SU-DHL-6 (cell line): ENCODE results near the gene SULT1A4.
"Not testable (repeated sequence)": the region's sequence is repeated elsewhere in the genome, so short reads cannot be mapped to it uniquely, and the experiment has no call there.

ENCODE experiments used
- EZH2phosphoT487 ChIP-seq: fragments of 200-600 bp; sonication (generic), shearing (Covaris generic); conservative IDR thresholded peaks from 2 replicates; pipeline ENCODE4 v1.6.1; 2018; ENCODE audit warnings: mild to moderate bottlenecking, antibody characterized with exemption, low read length, moderate library complexity, mixed read lengths
- TF ChIP-seq, protein P1 (sequence below): fragments of 200-600 bp; sonication (generic); IDR thresholded peaks from one replicate; pipeline ENCODE4 v1.5.1; 2017; ENCODE audit warnings: antibody characterized with exemption, mild to moderate bottlenecking, low read length, moderate library complexity; ENCODE audit not compliant: insufficient read depth, poor library complexity, severe bottlenecking

DNA sequence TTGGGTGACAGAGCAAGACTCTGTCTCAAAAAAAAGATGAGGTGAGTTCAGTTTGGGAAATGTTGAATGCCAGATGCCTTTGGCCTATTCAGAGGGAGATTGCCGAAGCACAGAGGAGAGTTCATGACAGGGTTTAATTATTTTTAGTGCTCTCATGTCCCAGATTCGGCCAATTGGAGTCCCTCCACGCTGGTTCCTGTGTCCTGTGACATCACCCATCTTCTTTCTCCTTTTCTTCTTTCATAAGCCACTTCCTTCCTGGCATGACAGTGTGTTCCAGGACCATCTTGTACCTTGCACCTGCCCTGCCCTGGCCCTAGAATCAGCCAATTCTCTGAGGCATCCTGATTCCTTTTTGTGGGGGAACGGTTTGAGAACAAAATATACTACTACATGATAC, 12.4 kb downstream of the SULT1A4 start:
- TF ChIP-seq, protein P1, sequence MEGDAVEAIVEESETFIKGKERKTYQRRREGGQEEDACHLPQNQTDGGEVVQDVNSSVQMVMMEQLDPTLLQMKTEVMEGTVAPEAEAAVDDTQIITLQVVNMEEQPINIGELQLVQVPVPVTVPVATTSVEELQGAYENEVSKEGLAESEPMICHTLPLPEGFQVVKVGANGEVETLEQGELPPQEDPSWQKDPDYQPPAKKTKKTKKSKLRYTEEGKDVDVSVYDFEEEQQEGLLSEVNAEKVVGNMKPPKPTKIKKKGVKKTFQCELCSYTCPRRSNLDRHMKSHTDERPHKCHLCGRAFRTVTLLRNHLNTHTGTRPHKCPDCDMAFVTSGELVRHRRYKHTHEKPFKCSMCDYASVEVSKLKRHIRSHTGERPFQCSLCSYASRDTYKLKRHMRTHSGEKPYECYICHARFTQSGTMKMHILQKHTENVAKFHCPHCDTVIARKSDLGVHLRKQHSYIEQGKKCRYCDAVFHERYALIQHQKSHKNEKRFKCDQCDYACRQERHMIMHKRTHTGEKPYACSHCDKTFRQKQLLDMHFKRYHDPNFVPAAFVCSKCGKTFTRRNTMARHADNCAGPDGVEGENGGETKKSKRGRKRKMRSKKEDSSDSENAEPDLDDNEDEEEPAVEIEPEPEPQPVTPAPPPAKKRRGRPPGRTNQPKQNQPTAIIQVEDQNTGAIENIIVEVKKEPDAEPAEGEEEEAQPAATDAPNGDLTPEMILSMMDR: not testable (repeated sequence)
- not testable (repeated sequence) for TF ChIP-seq EZH2phosphoT487
